ENCODE measurements around the gene EYS.
"Not testable (repeated sequence)": the region's sequence is repeated elsewhere in the genome, so short reads cannot be mapped to it uniquely, and the experiment has no call there.

The EYS gene

GRCh38 chr6:63862486-63863198, 1844.4 kb downstream of the EYS start:
- DNase-seq, result no peak

GRCh38 chr6:63859528-63859927, 1847.5 kb downstream of the EYS start:
- peak in 1 of 3 experiments; percentile 13 for DNase-seq

- no peak for DNase-seq
Measured at GRCh38 chr6:63858691-63859090, 1848.3 kb downstream of the EYS start.

GRCh38 chr6:63856271-63856670, 1850.8 kb downstream of the EYS start:
- no peak for DNase-seq

- DNase-seq, result no peak
Measured at GRCh38 chr6:63844287-63844686, 1862.7 kb downstream of the EYS start.

GRCh38 chr6:63839485-63839884, 1867.5 kb downstream of the EYS start:
- no peak for DNase-seq

- not testable (repeated sequence) for DNase-seq
Measured at GRCh38 chr6:63828678-63829077, 1878.3 kb downstream of the EYS start.

- no peak for DNase-seq
Measured at GRCh38 chr6:63824722-63825121, 1882.3 kb downstream of the EYS start.

GRCh38 chr6:63821442-63821841, 1885.6 kb downstream of the EYS start:
- no peak for DNase-seq

GRCh38 chr6:63819831-63820230, 1887.2 kb downstream of the EYS start:
- DNase-seq, result no peak

- DNase-seq, result peak in 1 of 3 experiments; percentile 32
Measured at GRCh38 chr6:63817492-63818050, 1889.5 kb downstream of the EYS start.

GRCh38 chr6:63816982-63817436, 1890.0 kb downstream of the EYS start:
- DNase-seq, result peak in 2 of 3 experiments; percentile 31 to 42

GRCh38 chr6:63816401-63816981, 1890.5 kb downstream of the EYS start:
- no peak for DNase-seq

- no peak for DNase-seq
Measured at GRCh38 chr6:63814459-63814858, 1892.6 kb downstream of the EYS start.

- DNase-seq, result no peak
Measured at GRCh38 chr6:63813566-63814120, 1893.4 kb downstream of the EYS start.

GRCh38 chr6:63808576-63808975, 1898.5 kb downstream of the EYS start:
- DNase-seq, result no peak

- no peak for DNase-seq
Measured at GRCh38 chr6:63807056-63807455, 1900.0 kb downstream of the EYS start.

GRCh38 chr6:63806573-63806913, 1900.5 kb downstream of the EYS start:
- peak in 2 of 3 experiments; percentile 46 to 85 for DNase-seq

GRCh38 chr6:63805808-63806572, 1901.0 kb downstream of the EYS start:
- DNase-seq, result peak in 2 of 3 experiments; percentile 46 to 85

- DNase-seq, result no peak
Measured at GRCh38 chr6:63805345-63805744, 1901.7 kb downstream of the EYS start.

GRCh38 chr6:63804381-63804956, 1902.6 kb downstream of the EYS start:
- DNase-seq, result no peak

- DNase-seq, result no peak
Measured at GRCh38 chr6:63803371-63803770, 1903.7 kb downstream of the EYS start.
